HG03066 (cell line): ENCODE measurements around the gene SOX3.

ENCODE experiments used
- ATAC-seq: cut with Tn5 transposase; IDR thresholded peaks from one replicate; pipeline ENCODE4 v1.9.1; 2021; ENCODE audit warnings: low read depth; ENCODE audit not compliant: unreplicated experiment

SOX3 gene

DNA sequence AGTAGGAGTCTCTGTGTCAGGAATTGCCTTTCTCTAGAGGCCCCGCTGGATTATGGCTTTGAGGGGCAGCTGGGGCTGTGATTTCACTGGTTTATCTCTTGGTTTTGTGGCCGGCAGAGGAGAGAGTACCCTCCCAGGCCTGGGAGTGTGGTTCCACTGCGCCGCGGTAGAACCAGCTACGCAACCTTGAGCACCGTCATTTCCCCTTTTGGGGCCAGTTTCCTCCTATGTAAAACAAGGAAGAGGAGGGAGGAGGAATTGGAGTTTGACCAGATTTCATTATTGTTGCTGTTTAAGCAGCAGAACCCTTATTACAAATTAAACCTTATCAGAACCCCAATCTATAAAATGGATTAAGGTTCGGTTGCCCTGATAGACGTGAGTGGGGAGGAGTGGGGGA lies 4.4 kb downstream of the SOX3 start:
- ATAC-seq: no peak

DNA sequence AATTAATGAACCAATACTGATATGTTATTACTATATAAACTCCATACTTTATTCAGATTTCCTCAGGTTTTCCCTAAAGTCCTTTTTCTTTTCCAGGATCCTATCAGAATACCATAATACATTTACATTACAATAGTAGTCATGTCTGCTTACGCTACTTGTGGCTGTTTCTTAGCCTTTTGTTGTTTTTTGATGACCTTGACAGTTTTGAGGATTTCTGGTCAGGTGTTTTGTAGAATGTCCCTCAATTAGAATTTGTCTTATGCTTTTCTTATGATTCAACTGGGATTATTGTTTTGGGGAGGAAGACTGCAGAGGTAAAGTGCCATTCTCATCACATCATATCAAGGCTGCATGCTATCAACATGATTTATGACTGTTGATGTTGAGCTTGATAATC lies 9.1 kb downstream of the SOX3 start:
- ATAC-seq: no peak

DNA sequence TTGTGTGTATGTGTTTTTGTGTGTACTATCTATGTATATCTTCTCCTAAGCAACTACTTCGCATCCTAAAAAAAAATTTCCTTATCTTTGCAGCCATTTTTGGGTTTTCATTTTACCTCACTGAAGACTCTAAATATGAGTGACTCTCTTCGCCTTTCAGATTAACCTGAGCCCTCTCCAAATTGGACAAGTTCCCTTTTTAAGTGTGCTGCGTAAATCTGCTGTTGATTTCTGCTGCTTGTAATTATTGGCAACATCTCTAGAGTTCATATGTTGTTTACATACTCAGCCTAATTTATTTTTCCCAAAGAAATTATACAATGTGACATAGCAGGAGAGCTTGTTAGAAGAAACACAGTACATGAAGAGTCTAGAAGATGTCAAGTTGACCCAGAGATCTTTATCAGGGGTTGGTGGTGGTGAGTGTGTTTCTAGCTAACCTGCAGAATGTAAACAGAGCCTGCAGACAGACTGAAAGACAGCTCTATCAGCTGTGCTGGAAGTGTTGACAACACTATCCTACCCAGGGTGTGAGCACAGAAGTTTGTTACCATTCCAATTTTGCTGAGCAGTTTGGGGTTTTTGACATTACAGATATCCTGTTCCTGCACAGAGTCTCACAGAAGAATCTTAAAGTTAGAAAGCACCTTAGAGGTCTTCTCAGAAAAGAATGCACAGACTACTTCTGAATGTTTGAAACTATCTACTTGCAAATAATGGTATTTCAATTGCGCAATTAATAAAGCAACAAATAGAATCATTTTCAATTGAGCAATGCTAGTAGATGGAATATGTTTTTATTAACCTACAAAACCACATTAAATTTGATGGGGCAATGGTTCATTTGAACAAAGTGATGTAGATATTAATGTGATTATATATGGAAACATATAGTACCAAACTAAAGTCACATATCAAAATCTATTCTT lies 12.5 kb downstream of the SOX3 start:
- ATAC-seq: no peak

GRCh38 chrX:140480765-140481164 lies 24.1 kb downstream of the SOX3 start:
- no peak for ATAC-seq

GRCh38 chrX:140477987-140478386 lies 26.9 kb downstream of the SOX3 start:
- no peak for ATAC-seq

DNA sequence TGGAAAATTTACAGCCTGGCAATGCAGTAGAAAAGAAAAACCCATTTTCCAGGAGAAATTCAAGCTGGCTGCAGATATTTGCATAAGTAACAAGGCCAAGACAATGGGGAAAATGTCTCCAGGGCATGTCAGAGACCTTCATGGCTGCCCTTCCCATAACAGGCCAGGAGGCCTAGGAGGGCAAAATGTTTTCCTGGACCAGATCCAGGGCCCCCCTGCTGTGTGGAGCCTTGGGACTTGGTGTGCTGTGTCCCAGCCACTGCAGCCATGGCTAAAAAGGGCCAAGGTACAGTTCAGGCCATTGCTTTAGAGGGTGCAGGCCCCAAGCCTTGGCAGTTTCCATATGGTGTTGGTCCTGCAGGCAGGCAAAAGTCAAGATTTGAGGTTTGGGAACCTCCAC lies 29.8 kb downstream of the SOX3 start:
- no peak for ATAC-seq

DNA sequence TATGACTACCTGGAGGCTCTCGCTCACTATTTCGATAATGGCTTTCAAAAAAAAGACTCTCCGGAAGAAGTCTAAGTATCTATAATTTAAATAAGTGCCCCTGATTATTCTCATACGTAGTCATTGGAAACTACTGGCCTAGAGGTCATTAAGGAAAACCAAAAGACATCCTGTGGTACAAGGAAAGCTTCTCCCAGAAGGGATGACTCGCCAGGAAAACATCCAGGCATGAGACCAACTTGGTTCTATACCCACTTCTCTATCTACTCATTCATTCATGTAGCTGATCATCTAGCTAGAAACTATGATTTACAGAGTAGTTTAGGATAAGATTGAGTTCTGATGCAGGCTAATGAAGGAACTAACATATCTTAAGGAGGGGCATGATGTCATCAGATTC lies 37.7 kb downstream of the SOX3 start:
- ATAC-seq: no peak
